ENCODE measurements around the gene EID2B. TPM values are rescaled to one million over a fixed set of nuclear protein-coding genes. Genes with fewer than 3 reads are reported as not detected.

Gene EID2B
- total and polyA plus RNA-seq, 2 of the 13 experiments (the other 11 are each of a cell fraction or from before 2014, with no cell fraction given) = 2.5 to 3.7 TPM

GRCh38 chr19:39502640-39503417 is 29.8 kb downstream of the EID2B start (continued):
- TF ChIP-seq SRY (CRISPR knock-in tag; IDR thresholded peaks at IDR 0.05) (peak; percentile 99), ZFP62 (CRISPR knock-in tag; IDR thresholded peaks at IDR 0.05) (no peak), ZNF224 (CRISPR knock-in tag; IDR thresholded peaks at IDR 0.05) (0 out of 2 replicates have a peak, but pooled peaks have one; percentile 54), MAFF (IDR thresholded peaks at IDR 0.05; ENCODE audit: low read depth, low read length) (no peak), ZNF17 (CRISPR knock-in tag; IDR thresholded peaks at IDR 0.05) (no peak), ZUFSP (CRISPR knock-in tag; IDR thresholded peaks at IDR 0.05; ENCODE audit: borderline replicate concordance) (no peak), WIZ (CRISPR knock-in tag; IDR thresholded peaks at IDR 0.05) (peak; percentile 88; the same call in 1 of the 2 replicates), NRL (CRISPR knock-in tag; IDR thresholded peaks at IDR 0.05; ENCODE audit: borderline replicate concordance) (peak; percentile 75; the same call in 1 of the 2 replicates), NR2C2 (CRISPR knock-in tag; IDR thresholded peaks at IDR 0.05; ENCODE audit: borderline replicate concordance) (peak; percentile 49), LCORL (IDR thresholded peaks at IDR 0.05) (no peak), LCORL (CRISPR knock-in tag; IDR thresholded peaks at IDR 0.05) (0 out of 2 replicates have a peak, but pooled peaks have one; percentile 23), ZNF629 (CRISPR knock-in tag; conservative IDR thresholded peaks at IDR 0.05) (no peak; the same call in 1 of the 2 replicates), CREB1 (IDR thresholded peaks at IDR 0.05) (no peak), CREB1 (CRISPR knock-in tag; IDR thresholded peaks at IDR 0.05) (no peak), SNAPC5 (CRISPR knock-in tag; IDR thresholded peaks at IDR 0.05; ENCODE audit: borderline replicate concordance) (peak; percentile 98), ZNF451 (CRISPR knock-in tag; IDR thresholded peaks at IDR 0.05) (peak; percentile 100), SUZ12 (IDR thresholded peaks at IDR 0.05; ENCODE audit: low read depth, low read length) (no peak), HCFC1 (IDR thresholded peaks at IDR 0.05; ENCODE audit: low read depth, low read length) (no peak), ZNF709 (CRISPR knock-in tag; IDR thresholded peaks at IDR 0.05) (peak; percentile 99), ZNF512 (CRISPR knock-in tag; IDR thresholded peaks at IDR 0.05) (no peak)
- TF ChIP-seq, protein P1, sequence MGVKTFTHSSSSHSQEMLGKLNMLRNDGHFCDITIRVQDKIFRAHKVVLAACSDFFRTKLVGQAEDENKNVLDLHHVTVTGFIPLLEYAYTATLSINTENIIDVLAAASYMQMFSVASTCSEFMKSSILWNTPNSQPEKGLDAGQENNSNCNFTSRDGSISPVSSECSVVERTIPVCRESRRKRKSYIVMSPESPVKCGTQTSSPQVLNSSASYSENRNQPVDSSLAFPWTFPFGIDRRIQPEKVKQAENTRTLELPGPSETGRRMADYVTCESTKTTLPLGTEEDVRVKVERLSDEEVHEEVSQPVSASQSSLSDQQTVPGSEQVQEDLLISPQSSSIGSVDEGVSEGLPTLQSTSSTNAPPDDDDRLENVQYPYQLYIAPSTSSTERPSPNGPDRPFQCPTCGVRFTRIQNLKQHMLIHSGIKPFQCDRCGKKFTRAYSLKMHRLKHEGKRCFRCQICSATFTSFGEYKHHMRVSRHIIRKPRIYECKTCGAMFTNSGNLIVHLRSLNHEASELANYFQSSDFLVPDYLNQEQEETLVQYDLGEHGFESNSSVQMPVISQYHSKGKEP (CRISPR knock-in tag; IDR thresholded peaks at IDR 0.05) = peak; percentile 95
- TF ChIP-seq, protein P2, sequence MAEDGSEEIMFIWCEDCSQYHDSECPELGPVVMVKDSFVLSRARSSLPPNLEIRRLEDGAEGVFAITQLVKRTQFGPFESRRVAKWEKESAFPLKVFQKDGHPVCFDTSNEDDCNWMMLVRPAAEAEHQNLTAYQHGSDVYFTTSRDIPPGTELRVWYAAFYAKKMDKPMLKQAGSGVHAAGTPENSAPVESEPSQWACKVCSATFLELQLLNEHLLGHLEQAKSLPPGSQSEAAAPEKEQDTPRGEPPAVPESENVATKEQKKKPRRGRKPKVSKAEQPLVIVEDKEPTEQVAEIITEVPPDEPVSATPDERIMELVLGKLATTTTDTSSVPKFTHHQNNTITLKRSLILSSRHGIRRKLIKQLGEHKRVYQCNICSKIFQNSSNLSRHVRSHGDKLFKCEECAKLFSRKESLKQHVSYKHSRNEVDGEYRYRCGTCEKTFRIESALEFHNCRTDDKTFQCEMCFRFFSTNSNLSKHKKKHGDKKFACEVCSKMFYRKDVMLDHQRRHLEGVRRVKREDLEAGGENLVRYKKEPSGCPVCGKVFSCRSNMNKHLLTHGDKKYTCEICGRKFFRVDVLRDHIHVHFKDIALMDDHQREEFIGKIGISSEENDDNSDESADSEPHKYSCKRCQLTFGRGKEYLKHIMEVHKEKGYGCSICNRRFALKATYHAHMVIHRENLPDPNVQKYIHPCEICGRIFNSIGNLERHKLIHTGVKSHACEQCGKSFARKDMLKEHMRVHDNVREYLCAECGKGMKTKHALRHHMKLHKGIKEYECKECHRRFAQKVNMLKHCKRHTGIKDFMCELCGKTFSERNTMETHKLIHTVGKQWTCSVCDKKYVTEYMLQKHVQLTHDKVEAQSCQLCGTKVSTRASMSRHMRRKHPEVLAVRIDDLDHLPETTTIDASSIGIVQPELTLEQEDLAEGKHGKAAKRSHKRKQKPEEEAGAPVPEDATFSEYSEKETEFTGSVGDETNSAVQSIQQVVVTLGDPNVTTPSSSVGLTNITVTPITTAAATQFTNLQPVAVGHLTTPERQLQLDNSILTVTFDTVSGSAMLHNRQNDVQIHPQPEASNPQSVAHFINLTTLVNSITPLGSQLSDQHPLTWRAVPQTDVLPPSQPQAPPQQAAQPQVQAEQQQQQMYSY (CRISPR knock-in tag; IDR thresholded peaks at IDR 0.05) = peak; percentile 77; the same call in 1 of the 2 replicates

Data from HepG2 (cell line).